NT2/D1 (cell line): ENCODE results near the gene MYBL2.

Experiments
- DNase-seq: peaks from one replicate; pipeline ENCODE4 v3.0.0-alpha.2; 2011; ENCODE audit warnings: low read depth, low spot score
- H3K27me3 ChIP-seq: 2 replicates; pipeline ENCODE4 v1.6.0; 2011; ENCODE audit warnings: mild to moderate bottlenecking; ENCODE audit not compliant: insufficient read length, insufficient read depth
- H3K36me3 ChIP-seq: 2 replicates; pipeline ENCODE4 v1.6.1; 2011; ENCODE audit warnings: mild to moderate bottlenecking, low read length, mixed read lengths; ENCODE audit not compliant: insufficient read depth, insufficient read length
- H3K4me1 ChIP-seq: 2 replicates; pipeline ENCODE4 v1.5.1; 2011; ENCODE audit not compliant: insufficient read depth, insufficient read length
- H3K4me3 ChIP-seq: 2 replicates; pipeline ENCODE4 v1.5.1; 2011; ENCODE audit warnings: low read depth; ENCODE audit not compliant: insufficient read length
- H3K9ac ChIP-seq: 2 replicates; pipeline ENCODE4 v1.6.0; 2011; ENCODE audit warnings: low read depth; ENCODE audit not compliant: insufficient read length
- H3K9me3 ChIP-seq: 2 replicates; pipeline ENCODE4 v1.5.1; 2011; ENCODE audit warnings: mild to moderate bottlenecking, low read length; ENCODE audit not compliant: insufficient read depth
- SUZ12 ChIP-seq: IDR thresholded peaks from 2 replicates; pipeline ENCODE4 v1.6.1; 2011; ENCODE audit not compliant: insufficient read length, insufficient read depth; ENCODE audit errors: extremely low read depth
- YY1 ChIP-seq: IDR thresholded peaks from 2 replicates; pipeline ENCODE4 v1.6.1; 2011; ENCODE audit not compliant: insufficient read length, insufficient read depth
- ZNF274 ChIP-seq: IDR thresholded peaks from 2 replicates; pipeline ENCODE4 v1.6.1; 2011; ENCODE audit warnings: mild to moderate bottlenecking, low read depth, low read length

Gene MYBL2

GRCh38 chr20:43655937-43656336 lies 11.0 kb upstream of the MYBL2 start:
- Histone ChIP-seq H3K4me1 (peaks cover 5% of the 10 kb centered on the region), H3K9me3 (no peaks in the 10 kb centered on the region), H3K4me3 (no peak overlapping the region), H3K36me3 (no peaks in the 10 kb centered on the region), H3K9ac (no peak overlapping the region), H3K27me3 (no peaks in the 10 kb centered on the region)
- no peak for DNase-seq
- TF ChIP-seq SUZ12 = no peak
- no peak for TF ChIP-seq YY1
- TF ChIP-seq ZNF274 = no peak

DNA sequence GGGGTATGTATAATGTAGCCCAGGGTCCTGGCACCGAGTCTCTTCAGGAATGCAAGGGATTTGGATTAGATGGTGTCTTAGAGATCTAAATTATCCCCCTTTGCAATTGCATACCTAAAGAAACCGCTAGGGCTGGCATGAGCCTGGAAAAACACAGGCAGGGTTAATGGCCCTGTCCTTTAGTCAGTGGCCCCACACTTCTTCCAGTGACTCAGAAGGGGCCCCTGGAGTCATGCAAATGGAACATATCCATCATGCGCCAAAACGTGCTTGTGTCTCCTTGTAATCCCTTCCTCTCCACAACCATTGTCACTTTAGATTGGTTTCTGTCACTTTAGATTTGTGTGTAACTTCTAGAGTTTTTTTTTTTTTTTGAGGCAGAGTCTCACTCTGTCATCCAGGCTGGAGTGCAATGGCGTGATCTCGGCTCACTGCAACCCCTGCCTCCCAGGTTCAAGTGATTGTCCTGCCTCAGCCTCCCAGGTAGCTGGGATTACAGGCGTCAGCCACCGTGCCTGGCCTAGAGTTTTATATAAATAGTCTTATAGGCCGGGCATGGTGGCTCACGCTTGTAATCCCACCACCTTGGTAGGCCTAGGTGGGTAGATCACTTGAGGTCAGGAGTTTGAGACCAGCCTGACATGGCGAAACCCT lies 8.7 kb upstream of the MYBL2 start:
- DNase-seq = no peak
- no peaks in the 10 kb centered on the region for H3K27me3 ChIP-seq
- H3K9me3 ChIP-seq = no peaks in the 10 kb centered on the region
- TF ChIP-seq SUZ12 = no peak
- TF ChIP-seq ZNF274 = no peak
- peak overlapping the region; percentile 96 for H3K4me3 ChIP-seq
- H3K36me3 ChIP-seq = no peaks in the 10 kb centered on the region
- peak overlapping the region; percentile 98 for H3K9ac ChIP-seq
- H3K4me1 ChIP-seq = peaks cover 5% of the 10 kb centered on the region

DNA sequence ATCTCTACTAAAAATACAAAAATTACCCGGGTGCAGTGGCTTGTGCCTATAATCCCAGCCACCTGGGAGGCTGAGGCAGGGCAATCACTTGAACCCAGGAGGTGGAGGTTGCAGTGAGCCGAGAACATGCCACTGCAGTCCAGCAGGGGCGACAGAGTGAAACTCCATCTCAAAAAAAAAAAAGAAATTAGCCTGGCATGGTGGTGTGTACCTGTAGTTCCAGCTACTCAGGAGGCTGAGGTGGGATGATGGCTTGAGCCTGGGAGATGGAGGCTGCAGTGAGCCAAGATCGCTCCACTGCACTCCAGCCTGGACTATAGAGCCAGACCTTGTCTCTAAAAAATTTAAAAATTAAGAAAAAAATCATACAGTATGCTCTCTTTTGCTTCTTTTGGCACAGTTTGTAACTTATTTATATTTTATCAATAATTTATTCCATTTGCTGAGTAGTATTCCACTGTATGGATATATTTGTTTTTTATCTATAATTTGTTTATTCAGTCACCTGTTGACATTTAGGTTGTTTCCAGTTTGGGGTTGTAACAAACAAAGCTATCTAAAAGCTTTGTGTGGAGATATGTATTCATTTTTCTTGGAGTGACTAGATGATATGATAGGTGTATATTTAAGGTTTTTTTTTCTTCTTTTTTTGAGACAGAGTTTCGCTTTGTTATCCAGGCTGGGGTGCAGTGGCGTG lies 8.0 kb upstream of the MYBL2 start:
- H3K9ac ChIP-seq = no peak overlapping the region

DNA sequence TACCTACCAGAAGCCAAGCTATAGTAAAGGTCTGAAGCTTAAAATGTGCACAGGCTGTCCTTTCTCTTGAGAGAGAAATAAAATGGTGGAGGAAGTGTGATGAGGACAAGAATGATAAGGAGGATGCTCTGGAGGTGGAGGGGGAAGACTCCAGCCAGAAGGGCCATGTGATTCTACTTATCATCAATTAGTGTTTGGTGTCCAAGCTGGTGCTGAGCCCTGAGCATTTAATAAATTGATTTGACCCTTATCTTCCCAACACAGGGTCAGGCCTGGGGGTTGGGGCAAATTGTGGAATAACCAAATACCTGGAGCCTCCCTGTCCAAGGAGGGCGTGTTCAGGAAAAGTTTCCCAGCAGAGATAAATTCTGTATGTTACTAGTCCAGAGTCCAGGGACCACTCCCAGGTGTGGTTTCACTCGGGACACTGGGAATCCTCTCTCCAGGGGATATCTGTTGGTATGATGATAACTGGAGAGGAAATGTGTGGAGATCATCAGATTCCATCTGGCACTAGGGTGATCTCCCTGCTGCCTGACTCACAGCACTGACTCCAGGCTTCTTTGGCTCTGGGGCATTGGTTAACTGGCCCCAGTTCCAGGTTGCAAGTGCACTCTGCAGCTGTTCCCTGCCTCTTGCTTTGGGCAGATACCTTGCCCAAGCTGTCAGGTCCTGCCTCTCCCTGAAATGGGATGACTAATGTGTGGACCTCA lies 3.8 kb upstream of the MYBL2 start:
- no peak for DNase-seq
- Histone ChIP-seq H3K27me3 (no peaks in the 10 kb centered on the region), H3K9me3 (no peaks in the 10 kb centered on the region), H3K4me1 (peaks cover 11% of the 10 kb centered on the region), H3K36me3 (no peaks in the 10 kb centered on the region), H3K4me3 (no peak overlapping the region), H3K9ac (no peak overlapping the region)
- TF ChIP-seq ZNF274 (no peak), SUZ12 (no peak), YY1 (no peak)

More for the DNA sequence above, 8.0 kb upstream of the MYBL2 start:
- Histone ChIP-seq H3K27me3 (no peaks in the 10 kb centered on the region), H3K4me1 (peaks cover 5% of the 10 kb centered on the region), H3K36me3 (no peaks in the 10 kb centered on the region), H3K4me3 (no peak overlapping the region), H3K9me3 (no peaks in the 10 kb centered on the region)
- no peak for TF ChIP-seq YY1
- no peak for TF ChIP-seq ZNF274
- no peak for TF ChIP-seq SUZ12
- no peak for DNase-seq

DNA sequence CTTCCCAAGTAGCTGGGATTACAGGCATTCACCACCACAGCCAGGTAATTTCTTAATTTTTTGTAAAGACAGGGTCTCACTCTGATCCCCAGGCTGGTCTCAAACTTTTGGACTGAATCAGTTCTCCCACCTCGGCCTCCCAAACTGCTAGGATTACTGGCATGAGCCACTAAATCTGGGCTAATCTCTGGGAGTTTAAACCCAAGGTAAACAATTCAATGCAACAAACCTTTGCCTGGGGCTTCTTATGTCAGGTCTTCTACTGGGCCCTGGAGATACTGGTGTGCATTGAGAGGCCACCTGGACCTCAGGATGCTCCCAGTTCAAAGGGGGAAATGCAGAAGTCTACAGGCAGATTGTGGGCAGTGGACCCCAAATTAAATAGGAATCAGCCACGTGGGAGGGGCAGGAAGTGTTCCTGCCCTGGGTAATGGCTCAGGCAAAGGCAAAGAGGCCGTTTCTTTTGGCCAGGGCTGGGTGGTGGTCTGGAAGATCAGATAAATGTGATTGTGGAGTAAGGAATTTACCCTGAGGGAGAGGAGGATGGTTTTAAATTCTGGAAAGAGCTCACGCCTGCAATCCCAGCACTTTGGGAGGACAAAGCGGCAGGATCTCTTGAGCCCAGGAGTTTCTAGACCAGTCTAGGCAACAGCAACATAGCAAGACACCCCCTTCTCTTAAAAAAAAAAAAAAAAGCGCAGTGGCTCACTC lies 1.3 kb upstream of the MYBL2 start:
- Histone ChIP-seq H3K4me3 (no peak overlapping the region), H3K27me3 (no peaks in the 10 kb centered on the region), H3K4me1 (peaks cover 14% of the 10 kb centered on the region), H3K9ac (peak overlapping the region; percentile 26), H3K9me3 (no peaks in the 10 kb centered on the region), H3K36me3 (peaks cover 24% of the 10 kb centered on the region)
- TF ChIP-seq YY1 (no peak), ZNF274 (no peak), SUZ12 (no peak)
- peak; percentile 27 for DNase-seq

DNA sequence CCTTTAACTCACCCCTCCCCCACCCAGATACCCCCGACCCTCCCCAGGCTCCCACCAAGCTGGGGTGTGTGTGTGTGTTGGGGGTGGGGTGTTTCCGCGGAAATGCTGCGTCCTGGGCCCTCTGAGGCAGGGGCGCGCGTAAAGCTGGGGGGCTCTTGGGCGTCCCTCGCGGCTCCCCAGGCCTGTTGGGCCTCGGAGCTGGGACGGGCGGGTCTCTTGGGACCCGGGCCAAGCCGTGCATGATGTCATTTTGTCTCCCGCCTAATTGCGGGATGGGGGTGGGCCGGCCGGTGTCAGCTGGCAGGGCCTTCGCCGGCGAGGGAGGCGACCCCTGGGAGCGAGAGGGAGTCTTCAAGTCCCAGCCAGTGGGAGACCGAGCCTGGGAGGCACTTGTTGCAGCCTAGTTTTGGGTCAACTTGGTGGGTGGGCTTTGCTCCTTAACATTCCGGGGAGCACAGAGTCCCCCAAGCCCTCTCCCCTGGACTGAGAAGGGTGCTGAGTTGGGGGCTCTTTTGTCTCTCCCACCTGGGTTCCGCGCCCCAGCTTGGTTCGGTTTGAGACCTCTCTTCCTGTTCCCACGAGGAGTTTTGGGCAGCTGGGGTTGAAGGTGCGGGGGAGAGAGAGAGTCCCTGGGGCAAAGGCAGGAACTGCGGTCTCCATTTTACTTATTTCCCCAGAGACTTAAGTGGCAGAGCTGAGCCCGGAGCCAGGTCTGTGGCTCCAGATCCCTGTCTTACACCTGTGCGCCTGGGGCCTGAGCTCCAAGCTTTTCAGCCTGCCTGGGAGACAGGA lies 623 bp downstream of the MYBL2 start:
- Histone ChIP-seq H3K4me3 (peak overlapping the region; percentile 91), H3K4me1 (peaks cover 14% of the 10 kb centered on the region), H3K36me3 (peaks cover 37% of the 10 kb centered on the region), H3K27me3 (no peaks in the 10 kb centered on the region), H3K9me3 (no peaks in the 10 kb centered on the region), H3K9ac (peak overlapping the region; percentile 97)
- TF ChIP-seq SUZ12 (no peak), YY1 (no peak), ZNF274 (no peak)
- DNase-seq = peak; percentile 30
